WTC11 (cell line): Measurements from ENCODE around the gene DLG5. TPM values are rescaled to one million over a fixed set of nuclear protein-coding genes. Genes with fewer than 3 reads are reported as not detected.

Experiments
- ATAC-seq: fragments of 200-7000 bp; cut with Tn5 transposase; 2 replicates; pipeline ENCODE4 v1.10.0; 2021; ENCODE audit warnings: mild to moderate bottlenecking, moderate library complexity
- CTCF ChIA-PET: fragments of 300-600 bp; sonication (Branson Sonifier 250); formaldehyde crosslinking; loops from one replicate; lab custom pipeline; 2021; ENCODE audit warnings: antibody characterized with exemption; lab: Charles Lee
- POLR2A ChIA-PET: fragments of 350-600 bp; sonication (Branson Sonifier 250); formaldehyde crosslinking; loops from one replicate; lab custom pipeline; 2021; ENCODE audit warnings: antibody characterized with exemption; lab: Charles Lee
- DNase-seq: peaks from one replicate; pipeline ENCODE4 v3.0.0; 2021; ENCODE audit warnings: low spot score
- H3K27ac Mint-ChIP-seq: 2 replicates; pipeline ENCODE4 v1.8.0; 2021; ENCODE audit warnings: mixed read lengths
- H3K27me3 Mint-ChIP-seq: 2 replicates; pipeline ENCODE4 v1.8.0; 2021; ENCODE audit warnings: low read depth, mild to moderate bottlenecking, moderate library complexity, mixed read lengths
- H3K36me3 Mint-ChIP-seq: 2 replicates; pipeline ENCODE4 v1.8.0; 2021; ENCODE audit warnings: mixed read lengths
- H3K4me1 Mint-ChIP-seq: 2 replicates; pipeline ENCODE4 v1.8.0; 2022; ENCODE audit warnings: mixed read lengths
- H3K4me3 Mint-ChIP-seq: 2 replicates; pipeline ENCODE4 v1.8.0; 2021; ENCODE audit warnings: mild to moderate bottlenecking, moderate library complexity, mixed read lengths
- H3K9me3 Mint-ChIP-seq: 2 replicates; pipeline ENCODE4 v1.8.0; 2021; ENCODE audit warnings: mixed read lengths
- CDX4 ChIP-seq: fragments of 250-450 bp; sonication (Bioruptor Pico); IDR thresholded peaks from 2 replicates; pipeline ENCODE4 v1.9.0; 2021; ENCODE audit warnings: moderate library complexity, mild to moderate bottlenecking, inconsistent platforms, borderline replicate concordance
- ELF4 ChIP-seq: sonication (generic); formaldehyde crosslinking; IDR thresholded peaks from 2 replicates; pipeline ENCODE4 v1.8.1; 2022; ENCODE audit warnings: low read depth, mild to moderate bottlenecking, moderate library complexity, missing genetic modification reagents
- ESRRA ChIP-seq: sonication (generic); formaldehyde crosslinking; IDR thresholded peaks from 2 replicates; pipeline ENCODE4 v1.8.1; 2022; ENCODE audit warnings: mild to moderate bottlenecking, missing genetic modification reagents, borderline replicate concordance
- FOXJ3 ChIP-seq: sonication (generic); formaldehyde crosslinking; IDR thresholded peaks from 2 replicates; pipeline ENCODE4 v1.9.0; 2021; ENCODE audit warnings: missing genetic modification reagents, mild to moderate bottlenecking, borderline replicate concordance
- GABPB1 ChIP-seq: sonication (generic); formaldehyde crosslinking; IDR thresholded peaks from 2 replicates; pipeline ENCODE4 v1.8.1; 2023; ENCODE audit warnings: mild to moderate bottlenecking, missing genetic modification reagents
- GTF2I ChIP-seq: fragments of 250-450 bp; sonication (Bioruptor Pico); conservative IDR thresholded peaks from 2 replicates; pipeline ENCODE4 v1.4.0; 2021; ENCODE audit warnings: mild to moderate bottlenecking
- IRF2 ChIP-seq: sonication (generic); formaldehyde crosslinking; IDR thresholded peaks from 2 replicates; pipeline ENCODE4 v1.8.0; 2022; ENCODE audit warnings: low read depth, missing genetic modification reagents, borderline replicate concordance
- KAT7 ChIP-seq: sonication (generic); formaldehyde crosslinking; IDR thresholded peaks from 2 replicates; pipeline ENCODE4 v1.8.1; 2023; ENCODE audit warnings: missing genetic modification reagents, mild to moderate bottlenecking, borderline replicate concordance
- MAX ChIP-seq: sonication (generic); formaldehyde crosslinking; IDR thresholded peaks from 2 replicates; pipeline ENCODE4 v1.8.0; 2022; ENCODE audit warnings: mild to moderate bottlenecking, missing genetic modification reagents
- NFYB ChIP-seq: sonication (generic); formaldehyde crosslinking; conservative IDR thresholded peaks from 2 replicates; pipeline ENCODE4 v1.8.0; 2022; ENCODE audit warnings: low read depth, missing genetic modification reagents
- OVOL2 ChIP-seq: fragments of 250-450 bp; sonication (Bioruptor Pico); IDR thresholded peaks from 2 replicates; pipeline ENCODE4 v1.9.0; 2021; ENCODE audit warnings: mild to moderate bottlenecking, borderline replicate concordance
- RELA ChIP-seq: sonication (generic); formaldehyde crosslinking; IDR thresholded peaks from 2 replicates; pipeline ENCODE4 v1.8.1; 2022; ENCODE audit warnings: missing genetic modification reagents, mild to moderate bottlenecking, borderline replicate concordance
- SMAD4 ChIP-seq: sonication (generic); formaldehyde crosslinking; IDR thresholded peaks from 2 replicates; pipeline ENCODE4 v1.8.0; 2022; ENCODE audit warnings: mild to moderate bottlenecking, missing genetic modification reagents
- TEAD4 ChIP-seq: sonication (generic); formaldehyde crosslinking; IDR thresholded peaks from 2 replicates; pipeline ENCODE4 v1.8.0; 2022; ENCODE audit warnings: mild to moderate bottlenecking, missing genetic modification reagents
- USF1 ChIP-seq: sonication (generic); formaldehyde crosslinking; IDR thresholded peaks from 2 replicates; pipeline ENCODE4 v1.8.0; 2022; ENCODE audit warnings: mild to moderate bottlenecking, missing genetic modification reagents
- ZMAT4 ChIP-seq: fragments of 250-450 bp; sonication (Bioruptor Pico); IDR thresholded peaks from 2 replicates; pipeline ENCODE4 v1.9.0; 2021; ENCODE audit warnings: mild to moderate bottlenecking
- ZNF121 ChIP-seq: sonication (generic); formaldehyde crosslinking; IDR thresholded peaks from 2 replicates; pipeline ENCODE4 v1.8.0; 2023; ENCODE audit warnings: missing genetic modification reagents
- ZNF138 ChIP-seq: sonication (generic); formaldehyde crosslinking; conservative IDR thresholded peaks from 2 replicates; pipeline ENCODE4 v1.8.1; 2022; ENCODE audit warnings: mild to moderate bottlenecking, moderate library complexity, missing genetic modification reagents
- ZNF317 ChIP-seq: sonication (generic); formaldehyde crosslinking; IDR thresholded peaks from 2 replicates; pipeline ENCODE4 v1.8.1; 2023; ENCODE audit warnings: low read depth, mild to moderate bottlenecking, moderate library complexity, missing genetic modification reagents, borderline replicate concordance
- ZNF396 ChIP-seq: fragments of 250-450 bp; sonication (Bioruptor Pico); IDR thresholded peaks from 2 replicates; pipeline ENCODE4 v1.8.0; 2021; ENCODE audit warnings: mild to moderate bottlenecking, moderate library complexity, borderline replicate concordance
- ZNF423 ChIP-seq: fragments of 250-450 bp; sonication (Bioruptor Pico); IDR thresholded peaks from 2 replicates; pipeline ENCODE4 v2.1.2; 2022; ENCODE audit warnings: mild to moderate bottlenecking, moderate library complexity
- ZNF425 ChIP-seq: fragments of 250-450 bp; sonication (Bioruptor Pico); conservative IDR thresholded peaks from 2 replicates; pipeline ENCODE4 v1.9.0; 2021; ENCODE audit warnings: mild to moderate bottlenecking
- ZNF532 ChIP-seq: fragments of 250-450 bp; sonication (Bioruptor Pico); IDR thresholded peaks from 2 replicates; pipeline ENCODE4 v1.9.0; 2021; ENCODE audit warnings: mild to moderate bottlenecking, borderline replicate concordance
- ZNF671 ChIP-seq: fragments of 250-450 bp; sonication (Bioruptor Pico); IDR thresholded peaks from 2 replicates; pipeline ENCODE4 v1.8.0; 2021; ENCODE audit warnings: mild to moderate bottlenecking
- total RNA-seq: library from RNA; stranded (reverse); gene quantifications from 3 replicates; pipeline ENCODE4 v1.2.3, GENCODE V29; 2021

Gene DLG5
- total RNA-seq, 1 experiment from 2014 or later, result 65.5 TPM

- H3K9me3 Mint-ChIP-seq, result no peaks in the 10 kb centered on the region
- CTCF ChIA-PET, result interaction anchor here (1.1 to 3.7 kb wide), 2 partner anchors 20 to 36 kb away, joined by 3 to 28 read pairs; no protein-coding TSS in a partner anchor
- no peak overlapping the region for H3K4me3 Mint-ChIP-seq
- no peak overlapping the region for H3K27ac Mint-ChIP-seq
- TF ChIP-seq ZNF425 (CRISPR knock-in tag) (no peak), FOXJ3 (CRISPR knock-in tag) (no peak), GABPB1 (no peak), ELF4 (no peak), SMAD4 (no peak), MAX (no peak), ZNF423 (CRISPR knock-in tag) (no peak), OVOL2 (no peak), ZNF671 (CRISPR knock-in tag) (no peak), CDX4 (no peak), KAT7 (CRISPR knock-in tag) (no peak)
- POLR2A ChIA-PET, result no interaction called here
- H3K36me3 Mint-ChIP-seq, result peaks cover 34% of the 10 kb centered on the region
- H3K27me3 Mint-ChIP-seq, result no peaks in the 10 kb centered on the region
- no peak for DNase-seq
- no peak for ATAC-seq
- H3K4me1 Mint-ChIP-seq, result peaks cover 44% of the 10 kb centered on the region
Measured at GRCh38 chr10:77853256-77853655, 73.3 kb downstream of the DLG5 start.

GRCh38 chr10:77850620-77851231 lies 75.8 kb downstream of the DLG5 start:
- Mint-ChIP-seq H3K27ac (peak overlapping the region; percentile 93), H3K27me3 (no peaks in the 10 kb centered on the region), H3K36me3 (peaks cover 32% of the 10 kb centered on the region), H3K4me1 (peaks cover 59% of the 10 kb centered on the region), H3K9me3 (no peaks in the 10 kb centered on the region), H3K4me3 (no peak overlapping the region)
- DNase-seq, result no peak
- ChIA-PET CTCF (interaction anchor here (0.9 to 3.7 kb wide), 6 partner anchors 9 to 124 kb away, joined by 3 to 28 read pairs (median 4); no protein-coding TSS in a partner anchor), POLR2A (no interaction called here)
- no peak for ATAC-seq
- TF ChIP-seq KAT7 (CRISPR knock-in tag) (no peak), USF1 (no peak), GABPB1 (no peak), ZNF121 (CRISPR knock-in tag) (no peak), ZMAT4 (no peak), ZNF138 (CRISPR knock-in tag) (no peak), ZNF532 (no peak), NFYB (no peak), IRF2 (CRISPR knock-in tag) (no peak), RELA (CRISPR knock-in tag) (no peak), ESRRA (CRISPR knock-in tag) (no peak), TEAD4 (CRISPR knock-in tag) (no peak), ZNF396 (CRISPR knock-in tag) (no peak), GTF2I (CRISPR knock-in tag) (no peak), MAX (no peak), ZNF317 (no peak)
